K562 (cell line): ENCODE results near the gene FILIP1L. TPM values are rescaled to one million over a fixed set of nuclear protein-coding genes. Genes with fewer than 3 reads are reported as not detected.

Experiments used
- CHCHD3 ChIP-seq: fragments of 250-450 bp; sonication (Bioruptor Pico); IDR thresholded peaks from 2 replicates; pipeline ENCODE4 v2.1.2; 2022; ENCODE audit warnings: mild to moderate bottlenecking
- FIP1L1 ChIP-seq: fragments of 200-400 bp; formaldehyde crosslinking; IDR thresholded peaks from 2 replicates; pipeline ENCODE4 v1.6.1; 2018; ENCODE audit warnings: mild to moderate bottlenecking, low read depth, low read length; ENCODE audit not compliant: poor library complexity, severe bottlenecking
- NR2F6 ChIP-seq: fragments of 450-650 bp; formaldehyde crosslinking; IDR thresholded peaks from 2 replicates; pipeline ENCODE4 v1.4.0; 2020; ENCODE audit warnings: mild to moderate bottlenecking
- PHF20 ChIP-seq: fragments of 450-650 bp; IDR thresholded peaks from 2 replicates; pipeline ENCODE4 v1.6.1; 2018; ENCODE audit not compliant: partially characterized antibody
- SMC3 ChIP-seq: conservative IDR thresholded peaks from 2 replicates; pipeline ENCODE4 v1.6.1; 2011; ENCODE audit warnings: low read depth, low read length, improper control_type of control experiment; ENCODE audit not compliant: insufficient read depth
- SREBF2 ChIP-seq: sonication (generic); formaldehyde crosslinking; IDR thresholded peaks from 2 replicates; pipeline ENCODE4 v1.4.0; 2020; ENCODE audit warnings: mild to moderate bottlenecking, missing genetic modification reagents
- TAF1 ChIP-seq: IDR thresholded peaks from 2 replicates; pipeline ENCODE4 v1.6.1; 2011; ENCODE audit warnings: mild to moderate bottlenecking, low read length, moderate library complexity; ENCODE audit not compliant: insufficient read depth, control insufficient read depth, severe bottlenecking; ENCODE audit errors: extremely low read depth
- ZBED1 ChIP-seq: IDR thresholded peaks from 2 replicates; pipeline ENCODE4 v1.6.1; 2014
- ZNF143 ChIP-seq: sonication (generic); formaldehyde crosslinking; IDR thresholded peaks from 2 replicates; pipeline ENCODE4 v1.9.0; 2022; ENCODE audit warnings: mild to moderate bottlenecking, missing genetic modification reagents
- ZNF274 ChIP-seq: IDR thresholded peaks from 2 replicates; pipeline ENCODE4 v1.6.1; 2011; ENCODE audit warnings: low read depth, mild to moderate bottlenecking, low read length, moderate library complexity, borderline replicate concordance
- ZNF695 ChIP-seq: fragments of 450-650 bp; formaldehyde crosslinking; IDR thresholded peaks from 2 replicates; pipeline ENCODE4 v1.4.0; 2020; ENCODE audit warnings: mild to moderate bottlenecking, moderate library complexity
- polyA plus RNA-seq, 8 experiments: library from polyadenylated mRNA; depleted of rRNA in 4 of 8; stranded (reverse) in 5 of 8; unstranded in 3 of 8; fragments of >200 nt; fragmentation: Nextera tagmentation in 2 of 8; fragmentation: Illumina TruSeq in 1 of 8; extraction: Ambion mirVana in 2 of 8; extraction: Trizol in 1 of 8; gene quantifications; 2 replicates each; pipeline versions ENCODE4 v1.2.1 to v1.2.3, GENCODE V29; 2011 to 2014; ENCODE audit warnings: inconsistent platforms in 1 of 8, missing spikeins in 1 of 8
- total RNA-seq, 7 experiments: library from RNA; depleted of rRNA in 6 of 7; stranded (reverse); fragments of >200 nt in 6 of 7; fragmentation: Illumina TruSeq in 2 of 7; extraction: Trizol in 2 of 7; gene quantifications; 2 replicates each; pipeline versions ENCODE4 v1.2.1 to v1.2.3, GENCODE V29; 2011 to 2021; ENCODE audit warnings: low replicate concordance in 1 of 7
- TF ChIP-seq, protein P1 (sequence below): sonication (generic); IDR thresholded peaks from 2 replicates; pipeline ENCODE4 v1.6.1; 2016
- TF ChIP-seq, protein P2 (sequence below): fragments of 450-650 bp; IDR thresholded peaks from 2 replicates; pipeline ENCODE4 v1.6.1; 2016; ENCODE audit warnings: mild to moderate bottlenecking, moderate library complexity

FILIP1L gene
- total and polyA plus RNA-seq, 9 of the 15 experiments (the other 6 are each of a cell fraction or from before 2014, with no cell fraction given), result 0.50 to 2.1 (median 1.1) TPM

DNA sequence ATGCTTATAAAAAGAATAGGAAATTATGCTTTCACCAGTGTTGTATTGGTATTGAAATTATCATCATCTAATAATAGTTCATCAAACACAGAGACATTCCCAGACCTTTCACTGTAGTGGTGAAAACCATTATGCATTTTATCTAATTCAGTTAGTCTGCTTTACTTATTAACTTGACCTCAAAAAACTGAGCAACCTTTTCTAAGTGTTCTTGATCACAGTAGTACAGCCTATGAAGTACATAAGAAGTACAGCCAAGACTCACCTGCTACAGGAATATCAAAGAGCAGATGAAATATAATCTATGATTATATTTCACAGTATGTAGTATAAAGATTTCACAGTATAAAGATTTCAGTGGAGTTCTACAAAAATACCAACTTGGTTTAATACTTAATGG, 75.2 kb downstream of the FILIP1L start (continued):
- TF ChIP-seq, protein P1, sequence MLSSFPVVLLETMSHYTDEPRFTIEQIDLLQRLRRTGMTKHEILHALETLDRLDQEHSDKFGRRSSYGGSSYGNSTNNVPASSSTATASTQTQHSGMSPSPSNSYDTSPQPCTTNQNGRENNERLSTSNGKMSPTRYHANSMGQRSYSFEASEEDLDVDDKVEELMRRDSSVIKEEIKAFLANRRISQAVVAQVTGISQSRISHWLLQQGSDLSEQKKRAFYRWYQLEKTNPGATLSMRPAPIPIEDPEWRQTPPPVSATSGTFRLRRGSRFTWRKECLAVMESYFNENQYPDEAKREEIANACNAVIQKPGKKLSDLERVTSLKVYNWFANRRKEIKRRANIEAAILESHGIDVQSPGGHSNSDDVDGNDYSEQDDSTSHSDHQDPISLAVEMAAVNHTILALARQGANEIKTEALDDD, result no peak
- TF ChIP-seq FIP1L1, result no peak
- no peak for TF ChIP-seq ZNF695 (CRISPR knock-in tag)
- no peak for TF ChIP-seq PHF20
- TF ChIP-seq SMC3, result no peak
- TF ChIP-seq ZNF143 (CRISPR knock-in tag), result no peak
- TF ChIP-seq ZNF274, result no peak
- no peak for TF ChIP-seq ZBED1
- TF ChIP-seq TAF1, result no peak
- TF ChIP-seq SREBF2 (CRISPR knock-in tag), result no peak
- TF ChIP-seq, protein P2, sequence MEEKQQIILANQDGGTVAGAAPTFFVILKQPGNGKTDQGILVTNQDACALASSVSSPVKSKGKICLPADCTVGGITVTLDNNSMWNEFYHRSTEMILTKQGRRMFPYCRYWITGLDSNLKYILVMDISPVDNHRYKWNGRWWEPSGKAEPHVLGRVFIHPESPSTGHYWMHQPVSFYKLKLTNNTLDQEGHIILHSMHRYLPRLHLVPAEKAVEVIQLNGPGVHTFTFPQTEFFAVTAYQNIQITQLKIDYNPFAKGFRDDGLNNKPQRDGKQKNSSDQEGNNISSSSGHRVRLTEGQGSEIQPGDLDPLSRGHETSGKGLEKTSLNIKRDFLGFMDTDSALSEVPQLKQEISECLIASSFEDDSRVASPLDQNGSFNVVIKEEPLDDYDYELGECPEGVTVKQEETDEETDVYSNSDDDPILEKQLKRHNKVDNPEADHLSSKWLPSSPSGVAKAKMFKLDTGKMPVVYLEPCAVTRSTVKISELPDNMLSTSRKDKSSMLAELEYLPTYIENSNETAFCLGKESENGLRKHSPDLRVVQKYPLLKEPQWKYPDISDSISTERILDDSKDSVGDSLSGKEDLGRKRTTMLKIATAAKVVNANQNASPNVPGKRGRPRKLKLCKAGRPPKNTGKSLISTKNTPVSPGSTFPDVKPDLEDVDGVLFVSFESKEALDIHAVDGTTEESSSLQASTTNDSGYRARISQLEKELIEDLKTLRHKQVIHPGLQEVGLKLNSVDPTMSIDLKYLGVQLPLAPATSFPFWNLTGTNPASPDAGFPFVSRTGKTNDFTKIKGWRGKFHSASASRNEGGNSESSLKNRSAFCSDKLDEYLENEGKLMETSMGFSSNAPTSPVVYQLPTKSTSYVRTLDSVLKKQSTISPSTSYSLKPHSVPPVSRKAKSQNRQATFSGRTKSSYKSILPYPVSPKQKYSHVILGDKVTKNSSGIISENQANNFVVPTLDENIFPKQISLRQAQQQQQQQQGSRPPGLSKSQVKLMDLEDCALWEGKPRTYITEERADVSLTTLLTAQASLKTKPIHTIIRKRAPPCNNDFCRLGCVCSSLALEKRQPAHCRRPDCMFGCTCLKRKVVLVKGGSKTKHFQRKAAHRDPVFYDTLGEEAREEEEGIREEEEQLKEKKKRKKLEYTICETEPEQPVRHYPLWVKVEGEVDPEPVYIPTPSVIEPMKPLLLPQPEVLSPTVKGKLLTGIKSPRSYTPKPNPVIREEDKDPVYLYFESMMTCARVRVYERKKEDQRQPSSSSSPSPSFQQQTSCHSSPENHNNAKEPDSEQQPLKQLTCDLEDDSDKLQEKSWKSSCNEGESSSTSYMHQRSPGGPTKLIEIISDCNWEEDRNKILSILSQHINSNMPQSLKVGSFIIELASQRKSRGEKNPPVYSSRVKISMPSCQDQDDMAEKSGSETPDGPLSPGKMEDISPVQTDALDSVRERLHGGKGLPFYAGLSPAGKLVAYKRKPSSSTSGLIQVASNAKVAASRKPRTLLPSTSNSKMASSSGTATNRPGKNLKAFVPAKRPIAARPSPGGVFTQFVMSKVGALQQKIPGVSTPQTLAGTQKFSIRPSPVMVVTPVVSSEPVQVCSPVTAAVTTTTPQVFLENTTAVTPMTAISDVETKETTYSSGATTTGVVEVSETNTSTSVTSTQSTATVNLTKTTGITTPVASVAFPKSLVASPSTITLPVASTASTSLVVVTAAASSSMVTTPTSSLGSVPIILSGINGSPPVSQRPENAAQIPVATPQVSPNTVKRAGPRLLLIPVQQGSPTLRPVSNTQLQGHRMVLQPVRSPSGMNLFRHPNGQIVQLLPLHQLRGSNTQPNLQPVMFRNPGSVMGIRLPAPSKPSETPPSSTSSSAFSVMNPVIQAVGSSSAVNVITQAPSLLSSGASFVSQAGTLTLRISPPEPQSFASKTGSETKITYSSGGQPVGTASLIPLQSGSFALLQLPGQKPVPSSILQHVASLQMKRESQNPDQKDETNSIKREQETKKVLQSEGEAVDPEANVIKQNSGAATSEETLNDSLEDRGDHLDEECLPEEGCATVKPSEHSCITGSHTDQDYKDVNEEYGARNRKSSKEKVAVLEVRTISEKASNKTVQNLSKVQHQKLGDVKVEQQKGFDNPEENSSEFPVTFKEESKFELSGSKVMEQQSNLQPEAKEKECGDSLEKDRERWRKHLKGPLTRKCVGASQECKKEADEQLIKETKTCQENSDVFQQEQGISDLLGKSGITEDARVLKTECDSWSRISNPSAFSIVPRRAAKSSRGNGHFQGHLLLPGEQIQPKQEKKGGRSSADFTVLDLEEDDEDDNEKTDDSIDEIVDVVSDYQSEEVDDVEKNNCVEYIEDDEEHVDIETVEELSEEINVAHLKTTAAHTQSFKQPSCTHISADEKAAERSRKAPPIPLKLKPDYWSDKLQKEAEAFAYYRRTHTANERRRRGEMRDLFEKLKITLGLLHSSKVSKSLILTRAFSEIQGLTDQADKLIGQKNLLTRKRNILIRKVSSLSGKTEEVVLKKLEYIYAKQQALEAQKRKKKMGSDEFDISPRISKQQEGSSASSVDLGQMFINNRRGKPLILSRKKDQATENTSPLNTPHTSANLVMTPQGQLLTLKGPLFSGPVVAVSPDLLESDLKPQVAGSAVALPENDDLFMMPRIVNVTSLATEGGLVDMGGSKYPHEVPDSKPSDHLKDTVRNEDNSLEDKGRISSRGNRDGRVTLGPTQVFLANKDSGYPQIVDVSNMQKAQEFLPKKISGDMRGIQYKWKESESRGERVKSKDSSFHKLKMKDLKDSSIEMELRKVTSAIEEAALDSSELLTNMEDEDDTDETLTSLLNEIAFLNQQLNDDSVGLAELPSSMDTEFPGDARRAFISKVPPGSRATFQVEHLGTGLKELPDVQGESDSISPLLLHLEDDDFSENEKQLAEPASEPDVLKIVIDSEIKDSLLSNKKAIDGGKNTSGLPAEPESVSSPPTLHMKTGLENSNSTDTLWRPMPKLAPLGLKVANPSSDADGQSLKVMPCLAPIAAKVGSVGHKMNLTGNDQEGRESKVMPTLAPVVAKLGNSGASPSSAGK, result no peak
- TF ChIP-seq CHCHD3 (CRISPR knock-in tag), result no peak
- TF ChIP-seq NR2F6 (CRISPR knock-in tag), result no peak
